ENCODE data around the gene SBNO1. TPM values are rescaled to one million over a fixed set of nuclear protein-coding genes. Genes with fewer than 3 reads are reported as not detected.

SBNO1 gene
- total and polyA plus RNA-seq, 2 donors (not counting 1 experiment from before 2014, with no cell fraction given): 5.9 to 47.5 TPM

DNA sequence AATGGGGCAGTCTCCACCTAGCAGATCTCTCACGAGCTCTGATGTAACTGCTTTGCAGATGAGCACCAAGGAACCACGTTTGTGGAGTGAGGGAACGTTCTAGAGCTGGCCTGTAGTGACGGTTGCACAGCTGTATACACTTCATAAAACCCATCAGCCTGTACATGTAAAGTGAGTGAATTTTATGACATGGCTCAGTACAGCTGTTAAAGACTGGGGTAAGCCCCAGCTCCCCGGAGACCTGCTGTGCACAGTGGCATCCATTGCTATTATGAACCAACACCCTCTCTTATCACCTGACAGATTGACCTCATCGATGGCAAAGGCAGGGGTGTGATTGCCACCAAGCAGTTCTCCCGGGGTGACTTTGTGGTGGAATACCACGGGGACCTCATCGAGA lies 39.9 kb upstream of the SBNO1 start:
- Histone ChIP-seq H3K4me2 (replicated peaks; ENCODE audit: low read depth, low read length, poor library complexity, severe bottlenecking) (no peak overlapping the region), H3K79me2 (ENCODE audit: control insufficient read depth, insufficient read depth, low read length) (peaks cover 20% of the 10 kb centered on the region), H3K27me3 (replicated peaks in 1 of 4; ENCODE audit: control extremely low read depth in 1 of 4, control insufficient read depth in 3 of 4, insufficient read depth in 4 of 4, low read length in 3 of 4) (no peaks in the 10 kb centered on the region), H2AFZ (ENCODE audit: insufficient read depth, low read depth, low read length, poor library complexity, severe bottlenecking) (no peak overlapping the region), H3K27ac (ENCODE audit: low read length in 2 of 2) (no peak overlapping the region), H3K4me3 (ENCODE audit: control extremely low read depth in 1 of 5, extremely low read depth in 1 of 5, insufficient read depth in 1 of 5, low read depth in 2 of 5, low read length in 4 of 5) (no peak overlapping the region), H3K36me3 (replicated peaks in 1 of 2; ENCODE audit: control extremely low read depth in 1 of 2, control insufficient read depth in 1 of 2, extremely low read depth in 1 of 2, insufficient read depth in 2 of 2, low read length in 1 of 2) (peaks cover 2 to 46% of the 10 kb centered on the region in 2 experiments), H4K20me1 (ENCODE audit: control insufficient read depth, insufficient read depth, low read length, poor library complexity, severe bottlenecking) (peaks cover 5% of the 10 kb centered on the region), H3K4me1 (ENCODE audit: control insufficient read depth in 2 of 2, insufficient read depth in 2 of 2, low read length in 2 of 2) (no peaks in the 10 kb centered on the region), H3K9me3 (ENCODE audit: control extremely low read depth in 1 of 3, control insufficient read depth in 2 of 3, insufficient read depth in 1 of 3, low read length in 2 of 3) (no peaks in the 10 kb centered on the region), H3K9ac (ENCODE audit: low read length) (no peak overlapping the region)
- DNase-seq (peak; percentile 40), ATAC-seq (ENCODE audit: low read depth) (peak; percentile 77)
- 84% methylated on average over 4 of the region's 9 CpGs for WGBS (ENCODE audit: insufficient coverage)
- ChIA-PET POLR2A (no interaction called here), CTCF (interaction anchor here (0.5 to 0.6 kb wide), 2 partner anchors 16 to 64 kb away, joined by 3 to 4 read pairs; no protein-coding TSS in a partner anchor)
- Mint-ChIP-seq H3K27ac (no peak overlapping the region), H3K27me3 (no peaks in the 10 kb centered on the region), H3K4me1 (peaks cover 12% of the 10 kb centered on the region), H3K4me3 (no peak overlapping the region), H3K9me3 (ENCODE audit: insufficient read depth) (no peaks in the 10 kb centered on the region)
- TF ChIP-seq EZH2 (IDR thresholded peaks at IDR 0.05; ENCODE audit: borderline replicate concordance, insufficient read depth, low read depth, low read length, poor library complexity, severe bottlenecking): no peak
- TF ChIP-seq, protein P1, sequence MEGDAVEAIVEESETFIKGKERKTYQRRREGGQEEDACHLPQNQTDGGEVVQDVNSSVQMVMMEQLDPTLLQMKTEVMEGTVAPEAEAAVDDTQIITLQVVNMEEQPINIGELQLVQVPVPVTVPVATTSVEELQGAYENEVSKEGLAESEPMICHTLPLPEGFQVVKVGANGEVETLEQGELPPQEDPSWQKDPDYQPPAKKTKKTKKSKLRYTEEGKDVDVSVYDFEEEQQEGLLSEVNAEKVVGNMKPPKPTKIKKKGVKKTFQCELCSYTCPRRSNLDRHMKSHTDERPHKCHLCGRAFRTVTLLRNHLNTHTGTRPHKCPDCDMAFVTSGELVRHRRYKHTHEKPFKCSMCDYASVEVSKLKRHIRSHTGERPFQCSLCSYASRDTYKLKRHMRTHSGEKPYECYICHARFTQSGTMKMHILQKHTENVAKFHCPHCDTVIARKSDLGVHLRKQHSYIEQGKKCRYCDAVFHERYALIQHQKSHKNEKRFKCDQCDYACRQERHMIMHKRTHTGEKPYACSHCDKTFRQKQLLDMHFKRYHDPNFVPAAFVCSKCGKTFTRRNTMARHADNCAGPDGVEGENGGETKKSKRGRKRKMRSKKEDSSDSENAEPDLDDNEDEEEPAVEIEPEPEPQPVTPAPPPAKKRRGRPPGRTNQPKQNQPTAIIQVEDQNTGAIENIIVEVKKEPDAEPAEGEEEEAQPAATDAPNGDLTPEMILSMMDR (IDR thresholded peaks at IDR 0.05): no peak
- intact Hi-C loops (cut with micrococcal nuclease): no loop called here

DNA sequence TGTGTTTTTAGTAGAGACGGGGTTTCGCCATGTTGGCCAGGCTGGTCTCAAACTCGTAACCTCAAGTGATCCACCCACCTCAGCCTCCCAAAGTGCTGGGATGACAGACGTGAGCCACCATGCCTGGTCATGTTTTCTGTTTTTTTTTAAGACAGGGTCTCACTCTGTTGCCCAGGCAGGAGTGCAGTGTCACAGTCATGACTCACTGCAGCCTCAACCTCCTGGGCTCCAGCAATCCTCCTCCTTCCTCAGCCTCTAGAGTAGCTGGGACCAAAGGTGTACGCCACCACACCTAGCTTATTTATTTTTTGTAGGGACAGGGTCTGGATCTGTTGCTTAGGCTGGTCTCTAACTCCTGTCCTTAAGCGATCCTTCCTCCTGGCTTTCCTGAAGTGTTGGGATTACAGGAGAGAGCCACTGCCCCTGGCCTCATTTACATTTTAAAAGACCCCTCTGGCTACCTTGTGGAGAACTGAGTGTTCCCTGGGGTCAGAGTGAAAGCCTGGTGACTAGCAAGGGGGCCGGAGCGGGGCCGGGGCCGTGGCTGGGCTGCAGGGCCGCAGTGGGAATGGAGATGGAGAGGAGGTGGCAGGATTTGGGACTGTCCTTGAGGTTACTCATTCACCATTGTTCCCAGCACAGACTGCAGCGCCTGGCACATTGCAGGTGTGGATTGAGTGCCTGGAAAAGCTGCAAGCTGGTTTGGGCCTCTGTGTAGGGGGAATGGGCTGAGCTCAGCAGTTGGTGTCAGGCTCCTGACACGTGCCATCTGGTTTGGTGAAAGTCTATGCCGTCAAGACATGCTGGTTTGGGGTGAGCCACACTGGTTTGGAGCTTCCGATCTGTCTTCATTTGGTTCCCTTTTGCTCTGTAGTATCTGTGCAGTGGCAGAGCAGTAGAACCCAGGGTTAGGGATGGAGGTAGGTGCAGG lies 37.4 kb upstream of the SBNO1 start:
- no peaks in the 10 kb centered on the region for H3K9me3 ChIP-seq (ENCODE audit: control extremely low read depth in 1 of 3, control insufficient read depth in 2 of 3, insufficient read depth in 1 of 3, low read length in 2 of 3)
- ChIA-PET CTCF (no interaction called here), POLR2A (no interaction called here)
- WGBS (ENCODE audit: insufficient coverage): 92% methylated on average over 8 of the region's 15 CpGs
- H3K36me3 ChIP-seq (replicated peaks in 1 of 2; ENCODE audit: control extremely low read depth in 1 of 2, control insufficient read depth in 1 of 2, extremely low read depth in 1 of 2, insufficient read depth in 2 of 2, low read length in 1 of 2): peaks cover 4 to 54% of the 10 kb centered on the region in 2 experiments
- no peak overlapping the region for H3K4me3 Mint-ChIP-seq
- H3K4me3 ChIP-seq (ENCODE audit: control extremely low read depth in 1 of 5, extremely low read depth in 1 of 5, insufficient read depth in 1 of 5, low read depth in 2 of 5, low read length in 4 of 5): no peak overlapping the region
- no peaks in the 10 kb centered on the region for H3K27me3 Mint-ChIP-seq
- peaks cover 46% of the 10 kb centered on the region for H3K79me2 ChIP-seq (ENCODE audit: control insufficient read depth, insufficient read depth, low read length)
- H3K9ac ChIP-seq (ENCODE audit: low read length): no peak overlapping the region
- no peak overlapping the region for H3K4me2 ChIP-seq (replicated peaks; ENCODE audit: low read depth, low read length, poor library complexity, severe bottlenecking)
- DNase-seq (no peak), ATAC-seq (ENCODE audit: low read depth) (no peak)
- no peaks in the 10 kb centered on the region for H3K9me3 Mint-ChIP-seq (ENCODE audit: insufficient read depth)
- no peak overlapping the region for H2AFZ ChIP-seq (ENCODE audit: insufficient read depth, low read depth, low read length, poor library complexity, severe bottlenecking)
- peaks cover 18% of the 10 kb centered on the region for H4K20me1 ChIP-seq (ENCODE audit: control insufficient read depth, insufficient read depth, low read length, poor library complexity, severe bottlenecking)
- no peak overlapping the region for H3K27ac ChIP-seq (ENCODE audit: low read length in 2 of 2)
- TF ChIP-seq, protein P1 (IDR thresholded peaks at IDR 0.05): no peak
- no peak for TF ChIP-seq EZH2 (IDR thresholded peaks at IDR 0.05; ENCODE audit: borderline replicate concordance, insufficient read depth, low read depth, low read length, poor library complexity, severe bottlenecking)
- H3K27ac Mint-ChIP-seq: peak overlapping the region; percentile 22
- intact Hi-C loops (cut with micrococcal nuclease): no loop called here
- H3K4me1 Mint-ChIP-seq: peaks cover 8% of the 10 kb centered on the region
- no peaks in the 10 kb centered on the region for H3K27me3 ChIP-seq (replicated peaks in 1 of 4; ENCODE audit: control extremely low read depth in 1 of 4, control insufficient read depth in 3 of 4, insufficient read depth in 4 of 4, low read length in 3 of 4)
- no peaks in the 10 kb centered on the region for H3K4me1 ChIP-seq (ENCODE audit: control insufficient read depth in 2 of 2, insufficient read depth in 2 of 2, low read length in 2 of 2)
